Fibroblast of pulmonary artery (primary cell): ENCODE measurements around the gene RASGRP4.
A peak's percentile ranks its signal among the peaks of the same experiment; 100 is the strongest.

ENCODE experiments used
- DNase-seq: peaks from one replicate; pipeline ENCODE4 v3.0.0-alpha.2; 2010; ENCODE audit warnings: low read depth
- H3K4me3 ChIP-seq: replicated peaks from 2 replicates; pipeline ENCODE4 v1.5.1; 2011; ENCODE audit warnings: low read depth, mild to moderate bottlenecking, control low read depth, low read length, moderate library complexity
- TF ChIP-seq, protein P1 (sequence below): IDR thresholded peaks from 2 replicates; pipeline ENCODE4 v1.5.1; 2011; ENCODE audit warnings: mild to moderate bottlenecking, control low read depth, low read length, inconsistent platforms; ENCODE audit errors: missing control alignments

RASGRP4 gene

GRCh38 chr19:38445362-38445761 is 19.3 kb upstream of the RASGRP4 start:
- no peak for DNase-seq

GRCh38 chr19:38444026-38444425 is 18.0 kb upstream of the RASGRP4 start:
- no peak overlapping the region for H3K4me3 ChIP-seq
- no peak for DNase-seq
- TF ChIP-seq, protein P1, sequence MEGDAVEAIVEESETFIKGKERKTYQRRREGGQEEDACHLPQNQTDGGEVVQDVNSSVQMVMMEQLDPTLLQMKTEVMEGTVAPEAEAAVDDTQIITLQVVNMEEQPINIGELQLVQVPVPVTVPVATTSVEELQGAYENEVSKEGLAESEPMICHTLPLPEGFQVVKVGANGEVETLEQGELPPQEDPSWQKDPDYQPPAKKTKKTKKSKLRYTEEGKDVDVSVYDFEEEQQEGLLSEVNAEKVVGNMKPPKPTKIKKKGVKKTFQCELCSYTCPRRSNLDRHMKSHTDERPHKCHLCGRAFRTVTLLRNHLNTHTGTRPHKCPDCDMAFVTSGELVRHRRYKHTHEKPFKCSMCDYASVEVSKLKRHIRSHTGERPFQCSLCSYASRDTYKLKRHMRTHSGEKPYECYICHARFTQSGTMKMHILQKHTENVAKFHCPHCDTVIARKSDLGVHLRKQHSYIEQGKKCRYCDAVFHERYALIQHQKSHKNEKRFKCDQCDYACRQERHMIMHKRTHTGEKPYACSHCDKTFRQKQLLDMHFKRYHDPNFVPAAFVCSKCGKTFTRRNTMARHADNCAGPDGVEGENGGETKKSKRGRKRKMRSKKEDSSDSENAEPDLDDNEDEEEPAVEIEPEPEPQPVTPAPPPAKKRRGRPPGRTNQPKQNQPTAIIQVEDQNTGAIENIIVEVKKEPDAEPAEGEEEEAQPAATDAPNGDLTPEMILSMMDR, result no peak

More at GRCh38 chr19:38445362-38445761, 19.3 kb upstream of the RASGRP4 start:
- H3K4me3 ChIP-seq, result no peak overlapping the region
- TF ChIP-seq, protein P1, result no peak

DNA sequence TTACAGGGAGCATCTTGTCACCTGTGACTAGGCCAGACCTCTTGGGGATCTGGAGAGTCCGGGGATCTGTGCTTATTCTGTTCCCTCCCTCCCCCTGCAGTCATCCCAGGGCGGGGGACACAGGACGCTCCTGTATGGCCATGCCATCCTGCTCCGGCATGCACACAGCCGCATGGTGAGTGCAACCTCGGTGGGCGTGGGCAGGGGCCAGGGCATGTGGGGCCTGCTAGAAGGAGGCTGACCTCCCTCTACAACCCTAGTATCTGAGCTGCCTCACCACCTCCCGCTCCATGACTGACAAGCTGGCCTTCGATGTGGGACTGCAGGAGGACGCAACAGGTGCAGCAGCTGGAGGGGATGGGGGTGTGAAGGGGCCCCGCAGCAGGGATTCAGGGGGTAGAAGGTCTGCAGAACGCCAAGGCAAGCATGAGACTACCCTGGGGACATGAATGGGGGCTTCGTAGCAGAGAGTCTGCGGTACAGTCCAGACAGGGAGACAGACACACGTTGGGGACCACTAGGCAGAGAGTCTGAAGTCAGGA is 17.5 kb upstream of the RASGRP4 start:
- DNase-seq, result no peak
- TF ChIP-seq, protein P1, result no peak
- no peak overlapping the region for H3K4me3 ChIP-seq

DNA sequence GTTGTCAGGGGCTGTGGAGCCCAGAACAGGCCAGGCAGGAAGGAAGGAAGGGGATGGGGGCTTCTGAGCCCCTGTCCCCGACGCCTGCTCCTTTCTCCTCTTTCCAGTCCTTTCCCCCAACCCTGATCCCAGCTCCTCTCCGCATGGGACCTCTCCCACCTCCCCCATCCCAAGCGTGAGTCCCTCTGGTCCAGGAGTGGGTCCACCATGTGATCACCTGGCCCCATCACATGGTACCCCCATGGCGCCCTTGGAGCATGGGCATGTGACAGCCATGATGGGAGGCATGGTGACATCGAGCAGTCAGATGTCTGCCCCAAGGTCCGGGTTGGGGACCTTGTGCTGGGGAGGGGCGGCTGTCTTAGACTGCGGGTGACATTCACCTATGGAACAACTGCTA is 16.7 kb upstream of the RASGRP4 start:
- TF ChIP-seq, protein P1, result no peak
- DNase-seq, result no peak
- no peak overlapping the region for H3K4me3 ChIP-seq

DNA sequence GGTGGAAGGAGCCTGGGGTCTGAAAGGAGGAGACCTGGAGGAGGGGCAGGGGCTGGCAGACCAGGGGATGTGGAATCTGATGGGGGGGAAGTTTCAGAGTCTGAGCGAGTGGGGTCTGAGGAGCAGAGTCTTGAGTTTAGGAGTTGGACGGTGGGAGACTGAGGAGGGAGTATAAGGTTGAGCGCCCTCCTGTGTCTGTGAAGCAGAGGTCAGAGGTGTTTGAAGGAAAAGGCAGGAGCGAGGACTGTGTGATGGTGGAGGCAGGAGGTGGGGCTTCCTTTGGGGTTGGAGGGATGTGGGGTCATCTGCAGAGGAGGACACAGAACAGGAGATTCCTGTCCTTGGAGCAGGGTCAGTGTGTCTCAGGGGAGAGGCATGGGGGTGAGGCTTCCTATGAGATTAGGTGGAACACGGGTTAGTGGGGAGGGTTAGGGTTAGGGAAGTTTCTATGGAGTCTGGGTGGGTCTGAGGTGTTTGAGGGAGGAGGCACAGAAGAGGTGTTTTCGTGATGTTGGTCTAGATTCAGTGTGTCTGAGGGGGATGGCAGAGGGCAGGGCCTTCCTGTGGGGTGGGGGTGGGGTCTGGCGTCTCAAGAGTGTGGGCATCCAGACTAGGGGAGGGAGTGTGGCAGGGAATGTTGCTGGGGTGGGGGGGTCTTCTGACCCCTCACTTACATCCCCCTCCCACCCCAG is 15.8 kb upstream of the RASGRP4 start:
- TF ChIP-seq, protein P1, result no peak
- peak; percentile 8 for DNase-seq
- H3K4me3 ChIP-seq, result no peak overlapping the region

DNA sequence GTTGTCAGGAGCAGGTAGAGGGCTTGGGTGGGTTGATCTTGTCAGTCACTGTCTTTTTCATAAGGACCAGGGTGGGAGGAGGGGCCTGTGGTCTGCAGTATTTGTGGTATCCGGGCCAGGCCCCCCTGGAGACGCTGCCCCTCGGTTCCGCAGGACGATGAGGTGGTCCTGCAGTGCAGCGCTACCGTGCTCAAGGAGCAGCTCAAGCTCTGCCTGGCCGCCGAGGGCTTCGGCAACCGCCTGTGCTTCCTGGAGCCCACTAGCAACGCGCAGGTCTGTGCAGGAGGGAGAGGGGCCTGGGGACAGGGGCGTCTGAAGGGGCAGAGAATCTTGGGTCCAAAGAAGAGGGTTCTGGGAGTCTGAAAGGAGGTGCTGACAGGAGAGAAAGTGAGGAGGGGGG is 14.6 kb upstream of the RASGRP4 start:
- no peak for DNase-seq
- TF ChIP-seq, protein P1, result no peak
- no peak overlapping the region for H3K4me3 ChIP-seq

GRCh38 chr19:38437917-38438316 is 11.9 kb upstream of the RASGRP4 start:
- DNase-seq, result no peak
- H3K4me3 ChIP-seq, result no peak overlapping the region
- TF ChIP-seq, protein P1, result no peak
